Superior temporal gyrus (tissue), 1 donor: ENCODE data around the gene RNF215.

Experiments
- DNase-seq: peaks from one replicate; pipeline ENCODE4 v3.0.0-alpha.2; 2016; ENCODE audit errors: extremely low spot score

RNF215 gene

GRCh38 chr22:30386960-30387827 lies at the start of gene RNF215:
TSS of gene RNF215 (minus strand) at chr22:30387411. CDS start at chr22:30387313, 98 bp downstream.
- peak; percentile 84 for DNase-seq

- DNase-seq: no peak
Observed at GRCh38 chr22:30436196-30436595, 49.0 kb upstream of the RNF215 start.

GRCh38 chr22:30435674-30436126 lies 48.5 kb upstream of the RNF215 start:
- DNase-seq: no peak

- DNase-seq: no peak
Observed at GRCh38 chr22:30434843-30435242, 47.6 kb upstream of the RNF215 start.

GRCh38 chr22:30433773-30434172 lies 46.6 kb upstream of the RNF215 start:
- DNase-seq: no peak

DNA sequence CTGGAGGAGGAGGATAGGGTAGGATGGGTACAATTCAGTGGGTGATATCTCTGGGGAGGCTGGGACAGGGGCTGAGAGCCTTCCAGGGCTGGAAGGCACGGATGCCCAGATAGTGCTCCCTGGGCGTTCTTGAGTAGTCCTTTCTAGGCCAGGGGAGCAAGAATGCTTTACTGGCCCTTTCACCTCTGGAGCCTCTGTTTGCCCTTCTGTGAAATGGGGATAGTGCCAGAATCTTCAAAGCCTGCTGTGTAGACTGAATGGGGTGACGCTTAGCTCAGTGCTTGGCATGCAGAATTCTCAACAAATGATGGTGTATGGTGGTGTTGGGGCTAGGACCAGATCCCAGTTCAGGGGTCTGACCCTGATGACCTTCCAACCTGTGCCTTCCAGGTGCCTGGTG lies 46.0 kb upstream of the RNF215 start:
- no peak for DNase-seq

DNA sequence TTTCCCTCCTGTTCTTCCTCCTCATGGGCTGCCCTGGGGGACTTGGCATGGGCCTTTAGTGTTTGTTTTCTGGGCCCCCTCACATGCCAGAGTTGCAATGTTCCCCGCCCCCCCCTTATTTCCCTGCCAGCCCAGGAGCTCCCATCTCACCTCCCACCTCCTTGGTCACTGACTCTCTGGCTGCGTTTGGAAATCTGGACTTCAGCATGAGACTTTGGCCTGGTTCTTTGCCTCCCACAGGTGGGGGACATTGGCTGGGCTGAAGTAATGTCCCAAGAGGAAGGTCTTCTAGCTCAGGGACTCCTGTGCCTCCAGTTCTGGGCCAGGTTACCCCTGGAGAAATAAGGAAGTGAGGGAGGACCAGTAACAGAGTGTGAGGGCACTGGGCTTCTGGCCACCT lies 45.3 kb upstream of the RNF215 start:
- no peak for DNase-seq

DNA sequence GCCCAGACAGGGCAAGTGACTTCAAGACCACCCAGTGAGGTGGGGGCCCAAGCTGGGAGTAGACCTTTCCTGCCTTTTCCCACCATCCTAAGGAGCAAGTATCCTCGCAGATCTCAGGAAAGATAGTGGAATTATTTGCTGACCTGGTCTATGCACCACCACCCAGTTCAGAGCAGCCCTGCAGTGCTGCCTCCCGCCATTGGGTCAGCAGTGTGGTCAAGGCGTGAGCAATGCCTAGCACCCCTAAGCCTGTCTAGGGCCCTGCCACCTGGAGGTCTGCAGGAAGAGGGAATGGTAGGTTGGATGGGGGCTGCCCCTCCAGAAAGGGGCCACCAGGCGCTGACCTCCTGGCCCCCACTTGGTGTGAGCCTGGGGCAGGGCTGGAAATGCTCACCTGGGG lies 44.9 kb upstream of the RNF215 start:
- DNase-seq: no peak

DNA sequence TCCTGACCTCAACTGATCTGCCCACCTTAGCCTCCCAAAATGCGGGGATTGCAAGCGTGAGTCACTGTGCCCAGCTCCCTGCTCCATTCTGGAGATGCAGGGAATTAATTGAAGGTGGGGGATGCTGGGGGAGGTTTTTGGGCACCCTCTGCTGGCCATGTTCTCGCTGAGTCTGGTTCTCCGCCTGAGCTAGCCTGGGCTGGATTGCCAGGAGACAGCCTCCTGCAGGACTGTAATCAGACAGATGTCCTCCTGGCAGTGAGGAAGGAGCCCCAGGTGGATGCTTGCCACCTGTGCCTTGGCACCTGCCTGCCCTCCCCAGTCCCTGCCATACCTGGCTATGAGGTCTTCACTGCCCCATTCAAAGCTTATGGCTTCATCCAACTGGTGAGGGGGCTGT lies 43.7 kb upstream of the RNF215 start:
- DNase-seq: no peak

GRCh38 chr22:30429887-30430286 lies 42.7 kb upstream of the RNF215 start:
- no peak for DNase-seq

- no peak for DNase-seq
Observed at GRCh38 chr22:30427871-30428270, 40.7 kb upstream of the RNF215 start.

GRCh38 chr22:30426388-30427353 lies 39.5 kb upstream of the RNF215 start:
- peak; percentile 78 for DNase-seq

GRCh38 chr22:30425616-30426387 lies 38.6 kb upstream of the RNF215 start, which contains the start of gene MTFP1:
TSS of gene MTFP1 (plus strand) at chr22:30425768. CDS start at chr22:30425880, 112 bp downstream.
- DNase-seq: peak; percentile 31

GRCh38 chr22:30425327-30425615 lies 38.1 kb upstream of the RNF215 start:
- DNase-seq: no peak

- DNase-seq: no peak
Observed at GRCh38 chr22:30424534-30425326, 37.5 kb upstream of the RNF215 start.

GRCh38 chr22:30423959-30424533 lies 36.8 kb upstream of the RNF215 start:
- DNase-seq: peak; percentile 100

DNA sequence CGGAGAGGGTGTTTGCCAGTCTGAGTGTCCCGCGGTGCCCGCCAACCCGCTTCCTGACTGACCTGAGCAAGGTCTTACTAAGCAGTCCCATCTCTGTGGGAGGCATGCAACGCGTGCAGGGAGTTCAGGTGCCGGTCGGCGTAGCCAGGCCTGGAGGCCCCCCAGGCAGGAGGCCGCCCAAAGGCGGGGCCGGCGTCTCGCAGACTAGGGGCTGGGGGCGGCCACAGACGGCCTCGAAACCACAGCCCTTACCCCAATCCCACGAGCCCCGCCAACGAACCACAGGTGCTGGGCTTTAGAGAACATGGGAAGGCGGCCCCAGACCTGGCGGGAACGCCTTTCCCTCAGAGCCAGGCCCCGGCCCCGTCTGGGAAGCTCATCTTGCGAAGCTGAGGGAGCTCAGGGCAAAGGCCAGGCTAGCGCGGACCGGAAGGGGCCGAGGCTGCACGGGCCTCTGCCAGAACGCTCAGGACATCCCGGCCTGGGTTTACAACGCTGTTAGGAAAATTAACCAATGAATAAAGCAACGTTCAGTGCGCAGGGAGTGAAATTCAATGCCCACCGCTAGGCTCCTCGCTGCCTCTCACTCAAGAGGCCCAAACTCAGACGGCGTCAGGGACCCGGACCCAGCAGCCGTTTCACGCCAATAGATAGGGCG lies 36.2 kb upstream of the RNF215 start:
- no peak for DNase-seq

DNA sequence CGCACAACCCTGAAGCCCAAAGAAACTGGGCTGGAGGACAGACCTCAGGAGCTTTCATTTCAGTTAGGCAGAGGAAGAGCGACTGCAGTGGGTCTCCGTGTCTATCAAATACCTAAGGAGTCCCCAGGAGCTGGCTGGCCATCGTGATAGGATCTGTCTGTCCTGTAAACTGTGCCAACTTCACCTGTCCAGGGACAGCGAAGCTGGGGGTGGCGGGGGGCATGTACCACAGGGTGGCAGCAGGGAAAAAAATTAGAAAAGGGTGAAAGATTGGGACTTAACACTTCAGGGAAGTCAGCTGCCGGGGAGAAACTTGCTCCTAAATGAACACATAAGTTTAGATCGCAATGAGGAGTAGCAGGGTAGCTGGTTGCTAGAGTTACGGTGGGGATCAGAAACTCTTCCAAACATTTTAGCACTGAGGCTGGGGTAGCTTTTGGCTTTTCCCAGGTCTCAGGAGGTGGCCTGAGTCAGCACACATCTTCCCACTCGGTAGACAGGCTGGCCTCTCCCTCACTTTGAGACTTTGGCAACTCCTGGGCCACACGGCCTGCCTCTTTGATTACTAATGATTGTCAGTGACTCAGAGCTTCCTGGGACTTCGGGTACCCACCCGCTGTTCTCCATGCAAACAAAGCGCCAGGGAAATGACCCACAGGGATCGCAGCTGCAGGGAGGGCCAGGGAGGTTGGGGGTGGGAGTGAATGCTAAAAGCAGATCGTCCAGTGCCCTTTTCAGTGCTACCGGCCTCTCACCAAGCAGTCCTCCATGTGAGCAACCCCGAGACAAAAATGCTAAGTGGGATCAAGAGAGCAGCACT lies 35.5 kb upstream of the RNF215 start:
- peak; percentile 51 for DNase-seq
